GM10248 (cell line): ENCODE measurements around the gene PHACTR1.

Experiments used
- CTCF ChIA-PET: fragments of 300-600 bp; sonication (Branson Sonifier 250); formaldehyde crosslinking; extraction: SDS; loops from one replicate; lab custom pipeline; 2021; ENCODE audit warnings: antibody characterized with exemption; lab: Yijun Ruan, JAX
- POLR2A ChIA-PET: fragments of 350-650 bp; sonication (Branson Sonifier 250); formaldehyde crosslinking; extraction: SDS; loops from one replicate; lab custom pipeline; 2020; ENCODE audit warnings: antibody characterized with exemption; lab: Yijun Ruan, JAX
- DNase-seq: peaks from one replicate; pipeline ENCODE4 v3.0.0; 2012; ENCODE audit errors: extremely low spot score
- TF ChIP-seq, protein P1 (sequence below): IDR thresholded peaks from 2 replicates; pipeline ENCODE4 v1.5.1; 2012; ENCODE audit warnings: mild to moderate bottlenecking, low read depth; ENCODE audit errors: extremely low read depth, missing control alignments, control extremely low read depth

Gene PHACTR1

GRCh38 chr6:13294499-13295069 lies 578.0 kb downstream of the PHACTR1 start:
- ChIA-PET POLR2A (interaction anchor here (1.1 kb wide), 1 partner anchor 8 kb away, joined by 4 read pairs; no protein-coding TSS in a partner anchor), CTCF (interaction anchor here (2.4 kb wide), 1 partner anchor 8 kb away, joined by 19 read pairs; no protein-coding TSS in a partner anchor)
- DNase-seq = no peak
- TF ChIP-seq, protein P1, sequence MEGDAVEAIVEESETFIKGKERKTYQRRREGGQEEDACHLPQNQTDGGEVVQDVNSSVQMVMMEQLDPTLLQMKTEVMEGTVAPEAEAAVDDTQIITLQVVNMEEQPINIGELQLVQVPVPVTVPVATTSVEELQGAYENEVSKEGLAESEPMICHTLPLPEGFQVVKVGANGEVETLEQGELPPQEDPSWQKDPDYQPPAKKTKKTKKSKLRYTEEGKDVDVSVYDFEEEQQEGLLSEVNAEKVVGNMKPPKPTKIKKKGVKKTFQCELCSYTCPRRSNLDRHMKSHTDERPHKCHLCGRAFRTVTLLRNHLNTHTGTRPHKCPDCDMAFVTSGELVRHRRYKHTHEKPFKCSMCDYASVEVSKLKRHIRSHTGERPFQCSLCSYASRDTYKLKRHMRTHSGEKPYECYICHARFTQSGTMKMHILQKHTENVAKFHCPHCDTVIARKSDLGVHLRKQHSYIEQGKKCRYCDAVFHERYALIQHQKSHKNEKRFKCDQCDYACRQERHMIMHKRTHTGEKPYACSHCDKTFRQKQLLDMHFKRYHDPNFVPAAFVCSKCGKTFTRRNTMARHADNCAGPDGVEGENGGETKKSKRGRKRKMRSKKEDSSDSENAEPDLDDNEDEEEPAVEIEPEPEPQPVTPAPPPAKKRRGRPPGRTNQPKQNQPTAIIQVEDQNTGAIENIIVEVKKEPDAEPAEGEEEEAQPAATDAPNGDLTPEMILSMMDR = no peak

DNA sequence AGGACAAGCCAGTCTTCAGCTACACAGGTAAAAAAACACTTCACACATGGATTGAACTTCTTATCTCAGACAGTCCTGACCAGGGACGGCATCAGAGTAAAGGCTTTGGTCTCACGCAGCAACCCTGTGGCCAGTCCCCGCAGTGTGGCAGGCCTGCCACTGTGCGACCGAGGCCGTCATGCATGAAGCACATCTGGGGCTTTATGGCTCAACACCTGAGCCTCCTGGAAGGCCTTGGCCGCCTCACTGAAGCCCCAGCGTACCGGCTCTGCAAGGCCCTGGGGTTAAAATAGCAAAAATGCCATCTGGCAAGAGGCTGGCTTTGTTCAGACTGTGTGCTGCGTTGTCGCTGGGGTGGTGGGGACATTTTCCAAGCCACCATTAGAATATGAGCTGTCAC lies 579.0 kb downstream of the PHACTR1 start:
- DNase-seq = no peak
- TF ChIP-seq, protein P1 = no peak
- POLR2A ChIA-PET = no interaction called here
- CTCF ChIA-PET = interaction anchor here (1.6 kb wide), 1 partner anchor 10 kb away, joined by 4 read pairs; no protein-coding TSS in a partner anchor

DNA sequence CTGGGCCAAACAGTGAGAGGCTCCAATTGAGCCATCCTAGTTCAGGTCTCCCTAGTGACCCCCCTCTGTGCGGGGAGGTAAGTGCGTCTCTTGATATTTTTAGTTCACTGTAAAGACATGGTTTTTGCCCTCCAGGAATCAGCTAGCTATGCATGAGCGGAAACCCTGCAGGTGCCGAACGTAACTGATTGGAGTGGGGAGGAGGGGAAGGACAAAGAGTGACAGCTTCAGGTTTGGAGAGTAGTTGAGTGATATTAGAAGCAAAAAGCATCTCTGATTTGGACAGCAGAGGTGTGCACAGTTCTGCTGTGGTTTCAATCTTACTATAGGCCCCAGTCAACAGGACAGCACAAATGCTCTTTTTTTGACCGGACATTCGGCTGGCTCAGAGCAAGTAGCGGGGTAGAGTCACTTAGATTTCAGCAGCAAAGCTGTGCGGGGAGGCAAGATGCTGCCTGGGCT lies 580.0 kb downstream of the PHACTR1 start:
- ChIA-PET POLR2A (no interaction called here), CTCF (interaction anchor here (1.0 to 1.6 kb wide), 4 partner anchors 11 to 67 kb away, joined by 3 to 4 read pairs (median 4); no protein-coding TSS in a partner anchor)
- TF ChIP-seq, protein P1 = no peak
- no peak for DNase-seq

GRCh38 chr6:13297391-13297790 lies 580.8 kb downstream of the PHACTR1 start:
- CTCF ChIA-PET = interaction anchor here (0.8 to 2.0 kb wide), 8 partner anchors 9 to 67 kb away, joined by 3 to 5 read pairs (median 4); no protein-coding TSS in a partner anchor
- POLR2A ChIA-PET = no interaction called here
- DNase-seq = no peak
- TF ChIP-seq, protein P1 = no peak

DNA sequence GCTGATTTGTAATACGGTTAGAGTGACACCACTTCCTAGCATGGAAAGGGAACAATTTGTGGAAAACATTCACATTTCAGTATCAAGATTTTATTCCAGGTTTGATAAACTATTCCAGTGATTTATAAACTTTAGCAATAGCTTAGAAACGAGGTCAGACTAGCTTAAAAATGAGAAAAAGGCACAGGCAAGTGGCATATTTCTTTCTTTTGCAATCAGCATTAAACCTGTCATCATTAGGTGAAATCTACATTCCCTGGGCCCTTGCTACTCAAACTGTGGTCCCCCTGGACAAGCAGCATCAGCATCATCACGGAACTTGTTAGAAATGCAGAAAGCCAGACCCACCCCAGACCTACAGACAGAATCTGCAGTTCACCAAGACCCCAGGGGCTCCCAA lies 581.9 kb downstream of the PHACTR1 start:
- ChIA-PET POLR2A (no interaction called here), CTCF (interaction anchor here (0.7 to 2.0 kb wide), 5 partner anchors 10 to 314 kb away, joined by 3 to 5 read pairs (median 3); no protein-coding TSS in a partner anchor)
- TF ChIP-seq, protein P1 = no peak
- DNase-seq = no peak

- POLR2A ChIA-PET = interaction anchor here (0.6 kb wide), 1 partner anchor 10 kb away, joined by 3 read pairs; no protein-coding TSS in a partner anchor
- no peak for DNase-seq
- TF ChIP-seq, protein P1 = no peak
These were observed 582.8 kb downstream of the PHACTR1 start for GRCh38 chr6:13299403-13299821.

More at GRCh38 chr6:13299403-13299821, 582.8 kb downstream of the PHACTR1 start:
- CTCF ChIA-PET = interaction anchor here (1.0 to 2.0 kb wide), 3 partner anchors 9 to 104 kb away, joined by 3 to 5 read pairs (median 4); no protein-coding TSS in a partner anchor
